Fibroblast of lung (primary cell): ENCODE data around the gene PLEKHS1. TPM values are rescaled to one million over a fixed set of nuclear protein-coding genes. Genes with fewer than 3 reads are reported as not detected.

Source experiments
- DNase-seq, 2 donors: peaks; one replicate each; pipeline versions ENCODE4 v3.0.0 to v3.0.0-alpha.2; 2010; ENCODE audit warnings: low read depth in 2 of 2
- H2AFZ ChIP-seq: 2 replicates; pipeline ENCODE4 v1.5.1; 2012; ENCODE audit warnings: low read length, control low read depth, inconsistent platforms
- H3K27ac ChIP-seq: 2 replicates; pipeline ENCODE4 v1.5.1; 2011; ENCODE audit warnings: low read length, control low read depth; ENCODE audit not compliant: insufficient read depth
- H3K27me3 ChIP-seq: 2 replicates; pipeline ENCODE4 v1.5.1; 2011; ENCODE audit warnings: mild to moderate bottlenecking, low read length; ENCODE audit not compliant: control insufficient read depth, insufficient read depth
- H3K36me3 ChIP-seq: 2 replicates; pipeline ENCODE4 v1.5.1; 2011; ENCODE audit warnings: low read length; ENCODE audit not compliant: control insufficient read depth, insufficient read depth
- H3K4me1 ChIP-seq: 2 replicates; pipeline ENCODE4 v1.5.1; 2011; ENCODE audit warnings: low read length; ENCODE audit not compliant: control insufficient read depth, insufficient read depth; ENCODE audit errors: extremely low read depth
- H3K4me2 ChIP-seq: 2 replicates; pipeline ENCODE4 v1.5.1; 2011; ENCODE audit warnings: low read length, control low read depth; ENCODE audit not compliant: insufficient read depth; ENCODE audit errors: extremely low read depth
- H3K4me3 ChIP-seq, 4 experiments: fragments of 200-600 bp in 1 of 4; sonication (generic) in 1 of 4; replicated peaks in 1 of 4; 2 replicates each; pipeline ENCODE4 v1.5.1; 2011 to 2016; ENCODE audit warnings: low read length in 4 of 4, low read depth in 3 of 4, mild to moderate bottlenecking in 3 of 4, control low read depth in 2 of 4, inconsistent platforms in 1 of 4, mixed read lengths in 1 of 4; ENCODE audit not compliant: insufficient read depth in 1 of 4; ENCODE audit errors: control extremely low read depth in 1 of 4
- H3K79me2 ChIP-seq: 2 replicates; pipeline ENCODE4 v1.5.1; 2012; ENCODE audit warnings: mild to moderate bottlenecking, low read length, inconsistent platforms; ENCODE audit not compliant: control insufficient read depth, insufficient read depth
- H3K9ac ChIP-seq: 2 replicates; pipeline ENCODE4 v1.5.1; 2011; ENCODE audit warnings: mild to moderate bottlenecking, low read length, control low read depth; ENCODE audit not compliant: insufficient read depth
- H3K9me3 ChIP-seq: 2 replicates; pipeline ENCODE4 v1.5.1; 2012; ENCODE audit warnings: low read depth, low read length; ENCODE audit not compliant: control insufficient read depth, insufficient read depth
- H4K20me1 ChIP-seq: 2 replicates; pipeline ENCODE4 v1.5.1; 2011; ENCODE audit warnings: low read length; ENCODE audit not compliant: control insufficient read depth, insufficient read depth; ENCODE audit errors: extremely low read depth
- EZH2 ChIP-seq: IDR thresholded peaks from 2 replicates; pipeline ENCODE4 v1.5.1; 2012; ENCODE audit warnings: low read length, control low read depth, mild to moderate bottlenecking; ENCODE audit errors: missing control alignments
- polyA plus RNA-seq, 2 donors: library from polyadenylated mRNA; depleted of rRNA in 1 of 2; stranded (reverse) in 1 of 2; unstranded in 1 of 2; fragments of >200 nt; gene quantifications; 2 replicates each; pipeline ENCODE4 v1.2.1, GENCODE V29; 2011 to 2012; ENCODE audit warnings: missing spikeins in 1 of 2
- total RNA-seq: library from RNA; depleted of rRNA; stranded (reverse); fragments of >200 nt; gene quantifications from 2 replicates; pipeline ENCODE4 v1.2.1, GENCODE V29; 2014
- TF ChIP-seq, protein P1 (sequence below), 2 donors: IDR thresholded peaks in 1 of 2; conservative IDR thresholded peaks in 1 of 2; 1 replicate in 1 of 2; 2 replicates in 1 of 2; pipeline ENCODE4 v1.5.1; 2011 to 2012; ENCODE audit warnings: low read length in 2 of 2, control low read depth in 1 of 2, inconsistent platforms in 1 of 2, low read depth in 1 of 2, mild to moderate bottlenecking in 1 of 2

The PLEKHS1 gene
- total and polyA plus RNA-seq, 2 donors (not counting 1 experiment from before 2014, with no cell fraction given) = not detected

- Histone ChIP-seq H3K4me3 (no peak overlapping the region), H2AFZ (no peak overlapping the region), H3K79me2 (no peaks in the 10 kb centered on the region), H3K27me3 (no peaks in the 10 kb centered on the region), H3K9me3 (no peaks in the 10 kb centered on the region), H3K27ac (no peak overlapping the region), H3K4me1 (no peaks in the 10 kb centered on the region), H3K4me2 (no peak overlapping the region), H3K36me3 (no peaks in the 10 kb centered on the region), H4K20me1 (no peaks in the 10 kb centered on the region), H3K9ac (no peak overlapping the region)
- TF ChIP-seq, protein P1, sequence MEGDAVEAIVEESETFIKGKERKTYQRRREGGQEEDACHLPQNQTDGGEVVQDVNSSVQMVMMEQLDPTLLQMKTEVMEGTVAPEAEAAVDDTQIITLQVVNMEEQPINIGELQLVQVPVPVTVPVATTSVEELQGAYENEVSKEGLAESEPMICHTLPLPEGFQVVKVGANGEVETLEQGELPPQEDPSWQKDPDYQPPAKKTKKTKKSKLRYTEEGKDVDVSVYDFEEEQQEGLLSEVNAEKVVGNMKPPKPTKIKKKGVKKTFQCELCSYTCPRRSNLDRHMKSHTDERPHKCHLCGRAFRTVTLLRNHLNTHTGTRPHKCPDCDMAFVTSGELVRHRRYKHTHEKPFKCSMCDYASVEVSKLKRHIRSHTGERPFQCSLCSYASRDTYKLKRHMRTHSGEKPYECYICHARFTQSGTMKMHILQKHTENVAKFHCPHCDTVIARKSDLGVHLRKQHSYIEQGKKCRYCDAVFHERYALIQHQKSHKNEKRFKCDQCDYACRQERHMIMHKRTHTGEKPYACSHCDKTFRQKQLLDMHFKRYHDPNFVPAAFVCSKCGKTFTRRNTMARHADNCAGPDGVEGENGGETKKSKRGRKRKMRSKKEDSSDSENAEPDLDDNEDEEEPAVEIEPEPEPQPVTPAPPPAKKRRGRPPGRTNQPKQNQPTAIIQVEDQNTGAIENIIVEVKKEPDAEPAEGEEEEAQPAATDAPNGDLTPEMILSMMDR (conservative IDR thresholded peaks at IDR 0.05 in 1 of 2, IDR thresholded peaks at IDR 0.05 in 1 of 2; ENCODE audit: low read depth in 1 of 2, low read length in 2 of 2) = no peak
- no peak for TF ChIP-seq EZH2
- DNase-seq = peak in 1 of 2 donors; percentile 54
Observed at GRCh38 chr10:113746217-113746957, 5.1 kb upstream of the PLEKHS1 start.

DNA sequence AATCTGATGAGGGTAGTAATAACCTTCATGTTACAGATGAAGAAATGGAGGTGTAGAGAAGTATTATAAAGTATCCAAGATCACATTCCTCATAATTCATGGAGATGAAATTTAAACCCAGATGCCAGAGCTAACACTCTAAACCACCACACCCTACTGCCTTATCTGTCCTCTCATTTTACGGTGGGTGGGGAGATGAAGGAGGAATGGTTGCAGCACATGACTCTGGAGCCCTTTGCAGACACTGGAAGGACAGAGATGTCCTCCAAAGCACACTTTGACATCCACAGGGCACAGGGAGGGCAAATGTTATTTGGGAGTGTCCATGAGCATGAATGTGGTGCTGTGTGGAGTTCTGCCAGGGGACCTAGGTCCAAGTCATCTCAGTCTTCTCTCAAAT, 1.1 kb downstream of the PLEKHS1 start:
- DNase-seq = no peak
- Histone ChIP-seq H4K20me1 (no peaks in the 10 kb centered on the region), H3K27me3 (no peaks in the 10 kb centered on the region), H3K27ac (no peak overlapping the region), H2AFZ (no peak overlapping the region), H3K36me3 (no peaks in the 10 kb centered on the region), H3K9me3 (no peaks in the 10 kb centered on the region), H3K4me2 (no peak overlapping the region), H3K4me1 (no peaks in the 10 kb centered on the region), H3K79me2 (no peaks in the 10 kb centered on the region), H3K9ac (no peak overlapping the region), H3K4me3 (no peak overlapping the region)
- TF ChIP-seq EZH2 = no peak
- TF ChIP-seq, protein P1 (conservative IDR thresholded peaks at IDR 0.05 in 1 of 2, IDR thresholded peaks at IDR 0.05 in 1 of 2; ENCODE audit: low read depth in 1 of 2, low read length in 2 of 2) = no peak

DNA sequence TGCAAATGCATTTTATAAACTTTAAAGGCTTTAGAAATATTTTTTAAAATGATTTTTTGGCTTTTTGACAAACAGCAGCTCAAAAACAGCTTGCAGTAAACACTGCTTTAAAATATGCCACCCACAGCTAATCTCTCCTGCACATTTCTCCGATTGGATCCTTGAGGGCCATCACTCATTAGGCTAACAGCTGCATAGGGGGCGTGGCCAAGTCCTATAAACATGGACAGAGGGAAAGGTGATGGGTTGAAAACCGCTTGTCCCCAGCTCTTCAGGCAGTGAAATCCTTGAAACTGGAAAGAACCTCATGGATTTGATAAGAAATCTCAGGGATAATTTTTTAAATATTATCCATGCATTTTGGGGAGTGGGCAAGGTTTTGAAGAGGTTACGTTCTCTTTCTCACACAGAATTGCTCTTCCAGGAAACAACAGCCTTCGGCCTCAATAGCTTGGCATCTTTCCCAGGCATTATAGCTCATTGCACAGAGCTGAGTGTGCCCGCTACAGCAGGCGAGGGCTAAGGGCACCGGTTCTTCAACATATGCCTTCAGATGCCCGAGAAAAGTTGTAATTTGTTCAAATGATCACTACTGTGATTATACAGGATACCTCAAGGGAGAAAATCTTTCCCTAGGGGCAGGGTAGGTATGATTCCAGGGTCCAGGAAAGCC, 1.7 kb downstream of the PLEKHS1 start:
- Histone ChIP-seq H3K9ac (no peak overlapping the region), H3K79me2 (no peaks in the 10 kb centered on the region), H3K27me3 (no peaks in the 10 kb centered on the region), H3K4me2 (no peak overlapping the region), H4K20me1 (no peaks in the 10 kb centered on the region), H3K27ac (no peak overlapping the region), H3K9me3 (no peaks in the 10 kb centered on the region), H3K36me3 (no peaks in the 10 kb centered on the region), H2AFZ (no peak overlapping the region), H3K4me1 (no peaks in the 10 kb centered on the region), H3K4me3 (no peak overlapping the region)
- DNase-seq = peak in 1 of 2 donors; percentile 43
- TF ChIP-seq, protein P1 (conservative IDR thresholded peaks at IDR 0.05 in 1 of 2, IDR thresholded peaks at IDR 0.05 in 1 of 2; ENCODE audit: low read depth in 1 of 2, low read length in 2 of 2) = no peak
- no peak for TF ChIP-seq EZH2
